ENCODE results near the gene HEXD. TPM values are rescaled to one million over a fixed set of nuclear protein-coding genes. Genes with fewer than 3 reads are reported as not detected.

The HEXD gene
- total RNA-seq, 2 experiments from 2014 or later = 87.9 to 93.2 TPM

GRCh38 chr17:82386255-82386831, 31.8 kb upstream of the HEXD start:
- no peaks in the 10 kb centered on the region for H3K9me3 ChIP-seq (ENCODE audit: low read length)
- TF ChIP-seq CTCF (conservative IDR thresholded peaks at IDR 0.05; ENCODE audit: low read length) = no peak
- TF ChIP-seq EZH2phosphoT487 (IDR thresholded peaks at IDR 0.05; ENCODE audit: borderline replicate concordance, low read depth, low read length) = no peak
- no peaks in the 10 kb centered on the region for H3K36me3 ChIP-seq (ENCODE audit: insufficient read depth, low read length)
- H2AFZ ChIP-seq (ENCODE audit: low read length) = no peak overlapping the region
- ChIA-PET CTCF (ENCODE audit: unreplicated experiment) (no interaction called here), POLR2A (no interaction called here)
- no peak overlapping the region for H3K27ac ChIP-seq (ENCODE audit: low read depth, low read length, poor library complexity, severe bottlenecking)
- no peaks in the 10 kb centered on the region for H3K4me1 ChIP-seq (ENCODE audit: insufficient read depth, low read length, poor library complexity, severe bottlenecking)
- no peaks in the 10 kb centered on the region for H3K9me2 ChIP-seq (ENCODE audit: insufficient read depth, low read length)
- no peak for DNase-seq (ENCODE audit: low spot score)
- intact Hi-C loops (cut with micrococcal nuclease; ENCODE audit: unreplicated experiment) = no loop called here
- no peaks in the 10 kb centered on the region for H3K79me2 ChIP-seq (ENCODE audit: insufficient read depth, low read depth, low read length)
- no peaks in the 10 kb centered on the region for H4K20me1 ChIP-seq (ENCODE audit: insufficient read depth, low read length)
- no peak overlapping the region for H3K4me2 ChIP-seq (ENCODE audit: low read length)
- no peak overlapping the region for H3K4me3 ChIP-seq (ENCODE audit: low read depth, low read length, poor library complexity, severe bottlenecking)
- BruUV-seq (replicated peaks) = no TSS peak

GRCh38 chr17:82386881-82387704, 31.1 kb upstream of the HEXD start:
- ChIA-PET POLR2A (no interaction called here), CTCF (ENCODE audit: unreplicated experiment) (no interaction called here)
- no peak for DNase-seq (ENCODE audit: low spot score)
- H3K4me3 ChIP-seq (ENCODE audit: low read depth, low read length, poor library complexity, severe bottlenecking) = no peak overlapping the region
- no peaks in the 10 kb centered on the region for H3K9me3 ChIP-seq (ENCODE audit: low read length)
- peaks cover 5% of the 10 kb centered on the region; the same call in 1 of the 2 replicates for H3K36me3 ChIP-seq (ENCODE audit: insufficient read depth, low read length)
- BruUV-seq (replicated peaks) = no TSS peak
- H4K20me1 ChIP-seq (ENCODE audit: insufficient read depth, low read length) = no peaks in the 10 kb centered on the region
- H3K9me2 ChIP-seq (ENCODE audit: insufficient read depth, low read length) = no peaks in the 10 kb centered on the region
- H2AFZ ChIP-seq (ENCODE audit: low read length) = no peak overlapping the region
- intact Hi-C loops (cut with micrococcal nuclease; ENCODE audit: unreplicated experiment) = no loop called here
- H3K4me1 ChIP-seq (ENCODE audit: insufficient read depth, low read length, poor library complexity, severe bottlenecking) = no peaks in the 10 kb centered on the region
- no peaks in the 10 kb centered on the region for H3K79me2 ChIP-seq (ENCODE audit: insufficient read depth, low read depth, low read length)
- H3K27ac ChIP-seq (ENCODE audit: low read depth, low read length, poor library complexity, severe bottlenecking) = no peak overlapping the region
- TF ChIP-seq EZH2phosphoT487 (IDR thresholded peaks at IDR 0.05; ENCODE audit: borderline replicate concordance, low read depth, low read length) (no peak), CTCF (conservative IDR thresholded peaks at IDR 0.05; ENCODE audit: low read length) (no peak)
- H3K4me2 ChIP-seq (ENCODE audit: low read length) = no peak overlapping the region

DNA sequence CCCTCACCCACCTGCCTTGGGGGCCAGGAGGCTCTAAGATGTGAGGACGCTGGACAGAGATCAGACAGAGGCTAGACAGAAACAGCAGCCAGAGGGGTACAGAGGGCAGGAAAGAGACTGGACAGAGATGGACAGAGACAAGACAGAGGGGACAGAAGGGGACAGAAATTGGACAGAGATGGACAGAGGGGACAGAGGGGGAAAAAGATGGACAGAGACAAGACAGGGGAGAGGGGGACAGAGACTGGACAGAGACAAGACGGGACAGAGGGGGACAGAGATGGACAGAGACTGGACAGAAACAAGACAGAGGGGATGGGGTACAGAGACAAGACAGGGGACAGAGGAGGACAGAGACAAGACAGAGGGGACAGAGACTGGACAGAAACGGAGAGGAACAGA, 30.4 kb upstream of the HEXD start:
- no peak overlapping the region for H3K27ac ChIP-seq (ENCODE audit: low read depth, low read length, poor library complexity, severe bottlenecking)
- no peaks in the 10 kb centered on the region for H3K9me2 ChIP-seq (ENCODE audit: insufficient read depth, low read length)
- intact Hi-C loops (cut with micrococcal nuclease; ENCODE audit: unreplicated experiment) = no loop called here
- no peaks in the 10 kb centered on the region for H4K20me1 ChIP-seq (ENCODE audit: insufficient read depth, low read length)
- ChIA-PET CTCF (ENCODE audit: unreplicated experiment) (no interaction called here), POLR2A (no interaction called here)
- no peaks in the 10 kb centered on the region for H3K79me2 ChIP-seq (ENCODE audit: insufficient read depth, low read depth, low read length)
- no peak for DNase-seq (ENCODE audit: low spot score)
- TF ChIP-seq CTCF (conservative IDR thresholded peaks at IDR 0.05; ENCODE audit: low read length) = no peak
- no peak for TF ChIP-seq EZH2phosphoT487 (IDR thresholded peaks at IDR 0.05; ENCODE audit: borderline replicate concordance, low read depth, low read length)
- no peaks in the 10 kb centered on the region for H3K9me3 ChIP-seq (ENCODE audit: low read length)
- peaks cover 8% of the 10 kb centered on the region; the same call in 1 of the 2 replicates for H3K36me3 ChIP-seq (ENCODE audit: insufficient read depth, low read length)
- no peak overlapping the region for H3K4me3 ChIP-seq (ENCODE audit: low read depth, low read length, poor library complexity, severe bottlenecking)
- H3K4me1 ChIP-seq (ENCODE audit: insufficient read depth, low read length, poor library complexity, severe bottlenecking) = no peaks in the 10 kb centered on the region
- H3K4me2 ChIP-seq (ENCODE audit: low read length) = no peak overlapping the region
- BruUV-seq (replicated peaks) = no TSS peak
- no peak overlapping the region for H2AFZ ChIP-seq (ENCODE audit: low read length)
